DMS79 (cell line): ENCODE data around the gene ATP8B4.
"Not testable (repeated sequence)": the region's sequence is repeated elsewhere in the genome, so short reads cannot be mapped to it uniquely, and the experiment has no call there.

Experiments
- DNase-seq: peaks from one replicate; lab custom pipeline; 2025; lab: John Stamatoyannopoulos, UW

The ATP8B4 gene

GRCh38 chr15:50140983-50141382 lies 21.9 kb upstream of the ATP8B4 start:
- DNase-seq: no peak

GRCh38 chr15:50140098-50140497 lies 21.1 kb upstream of the ATP8B4 start:
- DNase-seq: no peak

- DNase-seq: no peak
Measured at GRCh38 chr15:50138391-50138790, 19.4 kb upstream of the ATP8B4 start.

GRCh38 chr15:50137893-50138292 lies 18.9 kb upstream of the ATP8B4 start:
- DNase-seq: no peak

GRCh38 chr15:50137330-50137761 lies 18.3 kb upstream of the ATP8B4 start:
- DNase-seq: no peak

GRCh38 chr15:50135031-50135551 lies 16.1 kb upstream of the ATP8B4 start:
- DNase-seq: no peak

- no peak for DNase-seq
Measured at GRCh38 chr15:50134524-50135024, 15.5 kb upstream of the ATP8B4 start.

GRCh38 chr15:50132251-50132984 lies 13.4 kb upstream of the ATP8B4 start:
- DNase-seq: not testable (repeated sequence)

- no peak for DNase-seq
Measured at GRCh38 chr15:50131617-50132016, 12.6 kb upstream of the ATP8B4 start.

- no peak for DNase-seq
Measured at GRCh38 chr15:50128266-50128665, 9.2 kb upstream of the ATP8B4 start.

- DNase-seq: no peak
Measured at GRCh38 chr15:50127255-50127777, 8.3 kb upstream of the ATP8B4 start.

GRCh38 chr15:50126072-50126471 lies 7.0 kb upstream of the ATP8B4 start:
- no peak for DNase-seq

GRCh38 chr15:50124631-50125030 lies 5.6 kb upstream of the ATP8B4 start:
- DNase-seq: no peak

GRCh38 chr15:50123861-50124557 lies 5.0 kb upstream of the ATP8B4 start:
- no peak for DNase-seq

- DNase-seq: no peak
Measured at GRCh38 chr15:50120729-50121128, 1.7 kb upstream of the ATP8B4 start.

GRCh38 chr15:50117431-50118027 lies 1.5 kb downstream of the ATP8B4 start:
- DNase-seq: no peak

- DNase-seq: no peak
Measured at GRCh38 chr15:50116477-50116876, 2.6 kb downstream of the ATP8B4 start.

GRCh38 chr15:50113992-50114780 lies 4.8 kb downstream of the ATP8B4 start:
- no peak for DNase-seq

GRCh38 chr15:50113187-50113505 lies 5.9 kb downstream of the ATP8B4 start:
- no peak for DNase-seq

GRCh38 chr15:50112488-50113186 lies 6.4 kb downstream of the ATP8B4 start:
- no peak for DNase-seq

- DNase-seq: no peak
Measured at GRCh38 chr15:50110285-50110684, 8.7 kb downstream of the ATP8B4 start.
